GM18870 (cell line): Measurements from ENCODE around the gene KLRB1.
"Not testable (repeated sequence)": the region's sequence is repeated elsewhere in the genome, so short reads cannot be mapped to it uniquely, and the experiment has no call there.

Experiments
- ATAC-seq: cut with Tn5 transposase; IDR thresholded peaks from one replicate; pipeline ENCODE4 v1.9.1; 2021; ENCODE audit warnings: moderate library complexity; ENCODE audit not compliant: unreplicated experiment

The KLRB1 gene

DNA sequence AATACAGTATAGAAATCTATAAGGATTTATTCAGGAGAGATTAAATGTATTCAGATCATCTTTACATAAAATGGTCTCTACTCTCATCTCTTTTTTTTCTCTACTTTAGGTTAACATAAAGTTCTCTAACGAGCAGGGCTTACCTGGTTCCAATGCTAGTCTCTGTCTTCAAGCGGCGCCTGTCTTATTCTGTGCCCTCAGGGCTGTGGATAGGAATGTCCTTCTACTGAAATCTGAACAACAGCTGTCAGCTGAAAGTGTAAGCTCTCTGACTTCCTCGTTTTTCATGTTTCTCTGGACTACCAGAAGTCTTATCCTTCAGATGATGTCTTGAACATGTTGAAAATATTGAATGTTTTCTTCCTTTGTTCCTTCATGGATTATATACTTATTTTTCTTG lies 62.2 kb downstream of the KLRB1 start:
- not testable (repeated sequence) for ATAC-seq
